Hepatic stellate cell (primary cell): ENCODE measurements around the gene SERTAD4.
"Not testable (repeated sequence)": the region's sequence is repeated elsewhere in the genome, so short reads cannot be mapped to it uniquely, and the experiment has no call there.

Experiments
- DNase-seq: peaks from one replicate; pipeline ENCODE4 v3.0.0; 2011; ENCODE audit warnings: low spot score

The SERTAD4 gene

DNA sequence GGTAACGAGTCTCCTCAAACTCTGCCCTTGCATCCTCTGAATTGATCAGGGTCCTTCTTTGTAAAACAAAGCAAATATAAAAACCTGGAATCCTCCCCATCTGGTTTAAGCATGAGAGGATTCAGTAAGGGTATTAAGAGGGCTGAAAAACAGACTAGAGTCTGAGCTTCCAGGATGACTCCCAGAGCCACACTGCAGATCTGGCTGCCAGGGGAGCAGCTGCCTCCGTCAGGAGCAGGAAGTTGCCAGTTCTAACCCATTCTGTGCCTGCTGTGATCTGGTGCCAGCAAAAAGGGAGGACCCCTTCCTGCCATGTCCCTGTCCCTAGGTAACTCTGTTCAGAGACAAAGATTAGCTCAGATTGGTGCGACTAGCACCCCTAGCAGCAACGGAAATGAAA is 27.5 kb downstream of the SERTAD4 start:
- no peak for DNase-seq

DNA sequence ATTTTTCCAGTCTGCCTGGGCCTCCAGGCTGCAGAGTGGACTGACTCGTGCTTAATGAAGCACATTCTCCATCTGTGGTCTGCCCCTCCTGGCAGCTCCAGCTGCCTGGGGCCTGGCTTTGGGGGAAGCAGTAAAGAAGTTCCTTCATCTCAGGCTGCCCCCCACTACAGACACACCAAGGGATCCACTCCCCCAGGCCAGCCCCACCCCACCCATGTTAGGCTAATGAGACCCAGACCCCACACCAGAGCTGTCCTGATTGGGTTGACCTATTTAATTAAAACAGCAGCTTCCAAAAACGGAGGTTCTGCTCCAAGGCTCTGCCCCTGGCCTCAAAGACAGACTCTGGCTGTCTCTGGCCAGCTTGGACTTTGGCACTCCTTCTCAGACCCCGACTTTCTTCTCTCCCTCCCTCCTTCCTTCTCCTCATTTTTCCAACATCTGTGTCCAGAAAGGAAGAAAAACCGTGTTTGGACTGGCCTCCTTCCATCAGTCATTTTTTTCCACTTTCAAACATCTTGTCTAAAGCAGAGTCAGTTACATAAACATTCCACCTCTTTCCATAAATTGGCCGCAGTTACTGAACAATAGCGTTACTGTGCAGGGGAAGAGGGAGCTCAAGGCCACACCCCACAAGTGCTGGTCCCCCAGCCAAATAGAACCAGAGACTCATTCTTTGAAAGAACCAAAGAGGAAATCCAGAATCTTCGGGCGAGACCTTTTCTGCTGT is 29.7 kb downstream of the SERTAD4 start:
- peak; percentile 60 for DNase-seq

DNA sequence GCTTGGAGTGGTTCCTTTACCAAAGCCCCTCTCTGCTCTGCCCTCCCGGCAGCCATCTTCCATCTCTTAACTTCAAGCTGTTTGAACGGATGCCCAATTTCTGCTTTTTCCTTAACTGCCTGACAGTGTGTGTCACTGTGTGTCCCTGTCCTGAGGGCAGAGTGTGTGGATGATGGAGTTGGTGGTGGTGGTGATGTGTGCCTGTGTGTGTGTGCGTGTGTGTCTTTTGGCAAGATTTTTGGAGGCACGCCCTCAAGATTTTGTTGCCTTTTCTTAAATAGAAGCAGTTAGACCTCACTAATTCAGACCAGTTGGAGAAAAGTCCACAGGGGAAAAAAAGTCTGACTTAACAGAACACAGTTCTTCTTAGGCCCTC is 30.3 kb downstream of the SERTAD4 start:
- DNase-seq: no peak

DNA sequence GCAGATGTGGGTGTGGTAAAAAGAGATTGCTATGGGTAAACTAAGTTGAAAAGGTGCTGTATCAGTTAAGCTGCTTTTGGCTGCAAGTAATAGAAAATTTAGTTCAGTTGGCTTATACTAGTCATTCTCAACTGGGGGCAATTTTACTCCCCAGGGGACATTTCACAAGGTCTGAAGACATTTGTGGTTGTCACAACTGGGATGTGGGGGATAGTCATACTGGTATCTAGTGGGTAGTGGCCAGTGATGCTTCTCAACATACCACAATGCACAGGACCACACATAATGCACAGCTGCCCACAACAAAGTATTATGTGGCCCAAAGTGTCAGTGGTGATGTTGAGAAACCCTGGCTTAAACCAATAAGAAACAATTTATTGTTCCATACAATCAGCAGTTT is 31.4 kb downstream of the SERTAD4 start:
- DNase-seq: no peak

DNA sequence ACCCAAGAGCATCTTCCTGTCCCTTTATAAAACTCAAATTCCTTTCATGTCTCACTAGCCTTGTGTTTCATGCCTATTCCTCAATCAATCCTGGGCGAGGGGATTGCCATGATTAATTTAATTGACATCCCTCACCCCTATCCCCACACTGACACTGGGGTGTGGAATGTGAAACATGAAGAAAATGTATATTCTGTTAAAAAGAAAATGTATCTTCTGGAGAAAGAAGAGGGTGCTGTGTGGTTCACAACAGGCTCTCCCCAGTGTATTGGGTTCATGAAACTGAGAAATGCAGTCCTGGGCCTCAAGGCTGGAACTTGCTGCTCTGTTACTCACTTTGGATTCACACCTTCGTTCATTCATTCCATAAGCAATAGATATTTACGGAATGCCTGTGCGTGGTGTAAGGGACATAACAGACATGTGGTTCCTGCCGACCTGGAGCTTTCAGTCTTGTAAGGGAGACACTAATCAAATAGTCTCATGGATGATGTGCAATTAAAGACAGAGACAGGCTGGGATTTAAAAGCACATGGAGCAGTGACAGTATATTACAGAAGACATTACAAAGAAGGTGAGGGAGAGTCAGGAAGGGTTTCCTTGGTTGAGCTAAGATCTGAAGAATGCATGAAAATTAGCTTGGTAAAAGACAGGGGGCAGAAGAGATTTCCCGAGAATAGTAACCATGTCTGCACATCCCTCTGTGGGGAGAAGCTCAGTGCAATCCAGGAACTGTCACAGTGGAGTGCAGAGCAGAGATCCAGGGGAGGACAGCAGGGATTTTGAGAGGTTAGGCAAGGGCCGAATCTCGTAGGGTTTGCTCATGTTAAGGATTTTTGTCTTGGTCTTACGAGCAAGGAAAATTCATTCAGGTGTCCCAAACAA is 32.1 kb downstream of the SERTAD4 start:
- DNase-seq: peak; percentile 53

DNA sequence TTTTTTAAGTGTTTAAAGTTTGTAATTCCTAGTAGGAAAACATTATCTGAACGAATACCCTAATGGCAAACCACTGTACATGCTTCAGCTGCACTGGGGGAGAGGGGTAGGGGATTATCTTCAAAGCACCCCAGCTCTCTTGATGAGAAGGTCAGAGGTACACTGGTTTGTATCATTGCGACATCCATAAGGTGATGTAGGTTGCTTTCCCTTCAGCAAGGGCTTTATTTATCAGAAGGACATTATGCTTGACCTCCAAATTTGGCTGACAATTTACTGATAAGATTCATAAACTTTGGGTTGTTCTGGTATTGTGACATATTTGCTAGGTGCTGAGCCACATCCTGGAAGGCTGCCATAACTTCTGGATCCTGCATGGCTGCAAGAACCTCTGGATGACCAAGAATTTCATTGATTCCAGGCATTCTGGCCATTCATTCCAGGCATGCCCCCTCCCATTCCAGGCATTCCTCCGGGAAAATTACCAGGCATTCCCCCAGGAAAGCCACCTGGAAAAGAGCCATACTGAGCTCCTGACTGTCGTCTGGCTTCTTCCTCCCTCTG is 32.9 kb downstream of the SERTAD4 start:
- DNase-seq: not testable (repeated sequence)

DNA sequence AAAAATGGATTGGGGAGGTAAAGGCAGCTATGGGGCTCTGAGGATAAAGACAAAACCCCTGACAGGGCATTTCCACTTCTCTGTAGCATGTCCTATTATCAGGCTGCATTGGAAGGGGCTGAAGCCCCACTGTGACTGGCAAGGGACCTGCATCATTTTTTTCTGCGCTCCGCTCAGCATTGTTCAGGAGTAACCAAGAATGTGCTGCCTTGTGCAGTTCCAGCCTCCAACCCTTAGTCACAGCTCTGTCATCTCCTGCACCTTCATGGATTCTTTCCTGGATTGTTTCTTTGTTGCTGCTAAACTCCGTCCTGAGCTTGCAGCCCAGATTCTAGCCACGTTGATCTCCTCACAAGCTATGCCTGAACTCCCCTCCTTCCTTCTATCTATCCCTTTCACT is 37.4 kb downstream of the SERTAD4 start:
- no peak for DNase-seq

DNA sequence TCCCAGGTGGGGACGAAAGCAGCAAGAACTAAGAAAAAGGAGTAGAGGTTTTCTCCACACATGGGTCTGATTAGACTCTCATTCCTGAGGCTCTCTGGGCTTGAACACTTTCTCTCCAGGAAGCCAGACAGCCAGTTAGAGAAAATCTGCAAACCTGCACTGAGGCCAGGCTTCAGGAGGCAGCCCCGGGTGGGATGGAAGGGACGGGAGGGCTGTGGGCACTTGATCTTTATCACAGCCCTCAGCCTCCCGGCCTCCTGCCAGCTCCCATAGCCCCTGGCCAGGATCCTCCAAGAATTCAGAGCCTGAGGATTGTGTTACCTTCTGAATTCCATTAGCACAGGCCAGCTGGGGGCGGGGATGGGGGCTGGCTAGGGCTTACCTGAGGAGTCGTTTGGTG is 40.1 kb downstream of the SERTAD4 start:
- DNase-seq: no peak

DNA sequence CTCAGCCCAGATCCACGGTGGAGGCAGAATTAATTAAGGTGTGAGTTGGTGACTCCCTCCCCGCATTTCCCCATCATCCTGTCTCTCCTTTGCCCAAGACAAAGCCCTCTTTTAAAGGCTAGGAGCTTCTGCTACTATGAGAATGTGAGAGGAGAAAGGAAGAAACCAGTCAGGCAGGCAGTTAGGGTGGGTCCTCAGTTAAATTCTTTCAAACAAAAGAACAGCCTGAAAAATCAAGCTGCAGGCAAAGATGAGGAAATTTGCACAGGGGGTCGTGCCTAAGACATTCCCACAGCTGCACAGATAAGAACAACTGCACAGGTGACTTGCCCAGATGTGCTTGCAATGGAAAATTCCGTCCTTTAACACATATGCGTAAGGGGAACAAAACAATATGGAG is 47.6 kb downstream of the SERTAD4 start:
- no peak for DNase-seq

DNA sequence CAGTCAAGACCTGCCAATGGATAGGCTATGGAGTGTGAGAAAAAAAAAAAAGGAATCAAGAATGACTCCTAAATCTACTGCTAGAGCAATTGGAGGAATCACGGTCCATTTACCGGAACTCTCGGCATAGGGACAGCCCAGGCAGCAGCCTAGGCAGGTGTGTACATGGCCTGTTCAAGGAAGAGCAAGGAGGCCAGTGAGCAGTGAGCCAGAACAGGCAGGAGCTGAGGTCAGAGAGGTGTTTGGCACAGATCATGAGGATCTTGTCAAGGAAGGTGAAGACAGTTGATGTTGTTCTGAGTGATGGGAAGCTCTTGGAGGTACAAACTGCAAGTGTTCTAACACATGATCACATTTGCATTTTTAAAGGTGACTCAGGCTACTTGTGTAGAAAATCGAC is 55.5 kb downstream of the SERTAD4 start:
- DNase-seq: no peak

DNA sequence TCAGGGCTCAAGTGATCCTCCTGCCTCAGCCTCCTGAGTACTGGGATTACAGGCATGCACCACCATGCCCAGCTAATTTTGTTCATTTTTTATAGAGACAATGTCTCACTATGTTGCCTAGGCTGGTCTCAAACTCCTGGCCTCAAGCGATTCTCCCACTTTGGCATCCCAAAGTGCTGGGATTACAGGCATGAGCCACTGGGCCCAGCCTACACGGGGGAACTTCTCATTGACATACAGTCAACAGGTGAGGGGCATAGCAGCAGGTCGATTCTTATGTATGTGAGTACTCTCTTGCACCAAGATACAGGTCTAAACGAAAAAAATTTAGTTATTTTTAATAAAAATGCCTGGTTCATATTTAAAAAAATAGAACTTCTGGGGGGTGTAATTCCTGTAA is 56.7 kb downstream of the SERTAD4 start:
- DNase-seq: no peak

DNA sequence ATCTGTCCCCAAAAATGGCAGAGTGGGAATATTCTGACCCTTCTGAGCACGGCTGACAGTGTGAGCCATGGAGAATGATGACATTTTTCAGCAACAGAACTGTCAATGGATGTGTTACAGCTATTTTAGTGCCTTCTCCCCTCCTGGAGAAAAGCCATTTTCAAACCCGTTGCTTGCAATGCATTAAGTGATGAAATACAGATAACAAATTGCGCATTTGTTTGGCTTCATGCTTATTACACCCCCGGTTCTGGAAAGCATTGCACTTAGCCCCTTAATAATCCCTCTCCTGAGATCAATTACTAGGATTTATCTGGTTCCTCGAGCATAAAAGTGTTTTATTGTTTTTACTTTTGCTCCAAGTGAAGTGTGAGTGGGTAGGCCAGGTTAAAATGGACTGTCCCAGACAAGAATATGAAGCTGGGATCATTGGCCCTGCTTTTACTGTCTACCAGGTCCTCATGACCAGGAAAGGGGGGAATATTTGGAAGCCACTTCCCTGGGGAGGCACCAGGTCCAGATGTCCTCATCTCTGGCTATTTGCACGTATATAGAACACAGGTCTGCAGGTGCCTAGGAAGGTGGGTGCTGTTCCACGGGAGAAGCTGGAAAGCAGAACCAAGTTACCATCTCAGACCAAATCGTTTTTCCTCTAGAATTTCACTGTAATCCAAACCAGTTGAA is 58.6 kb downstream of the SERTAD4 start:
- DNase-seq: no peak

DNA sequence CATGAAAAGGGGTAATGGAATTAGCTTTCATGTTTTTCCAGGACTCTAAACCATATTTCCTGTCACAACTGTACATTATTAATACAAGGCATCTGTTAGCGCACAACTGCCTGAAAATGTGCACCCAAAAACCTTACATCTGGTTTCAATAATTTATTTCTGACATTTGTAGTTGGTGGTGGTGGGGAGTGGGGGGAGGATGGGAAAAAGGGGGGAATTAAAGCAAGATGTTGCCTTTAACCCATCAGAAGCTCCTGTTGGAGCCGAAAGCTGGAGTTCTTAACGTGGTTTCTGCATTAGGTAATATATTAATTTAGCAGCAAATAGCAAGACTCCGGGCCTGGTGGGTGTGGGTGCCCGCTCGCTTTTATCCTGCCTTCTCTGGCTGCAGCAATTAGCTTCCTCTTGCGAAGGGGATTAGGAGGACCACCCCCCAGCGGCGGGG is 59.2 kb downstream of the SERTAD4 start:
- no peak for DNase-seq

DNA sequence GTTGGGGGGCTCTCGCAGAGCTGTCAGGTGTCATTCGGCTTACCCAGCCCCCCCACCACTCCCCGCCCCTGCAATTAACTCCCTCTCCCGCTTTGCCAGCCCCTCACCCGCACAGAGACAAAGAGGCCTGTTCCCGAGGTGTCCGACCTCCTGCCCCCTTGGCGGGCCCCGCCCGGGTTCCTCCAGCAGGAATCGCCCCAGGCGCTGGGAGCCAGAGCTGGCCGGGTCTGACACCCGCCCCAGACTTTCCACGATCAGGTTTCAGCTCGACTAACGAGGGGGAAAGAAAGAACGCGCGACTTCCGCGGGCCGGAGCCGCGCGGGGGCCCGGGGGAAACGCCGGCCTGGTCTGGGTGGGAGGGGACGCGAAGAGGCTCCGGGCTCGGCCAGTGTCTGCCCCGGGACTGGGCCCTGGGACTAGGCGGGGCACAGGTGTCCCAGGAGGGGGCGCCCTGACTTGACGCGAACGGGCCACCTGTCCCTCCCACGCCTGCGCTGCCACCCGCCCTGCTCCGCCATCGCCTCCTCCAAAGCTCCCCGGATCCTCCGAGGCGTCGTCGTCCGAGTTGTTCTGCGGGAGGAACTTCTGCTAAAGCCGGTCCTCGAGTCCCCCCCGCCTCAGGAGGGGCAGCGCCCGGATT is 59.8 kb downstream of the SERTAD4 start:
- peak; percentile 25 for DNase-seq

DNA sequence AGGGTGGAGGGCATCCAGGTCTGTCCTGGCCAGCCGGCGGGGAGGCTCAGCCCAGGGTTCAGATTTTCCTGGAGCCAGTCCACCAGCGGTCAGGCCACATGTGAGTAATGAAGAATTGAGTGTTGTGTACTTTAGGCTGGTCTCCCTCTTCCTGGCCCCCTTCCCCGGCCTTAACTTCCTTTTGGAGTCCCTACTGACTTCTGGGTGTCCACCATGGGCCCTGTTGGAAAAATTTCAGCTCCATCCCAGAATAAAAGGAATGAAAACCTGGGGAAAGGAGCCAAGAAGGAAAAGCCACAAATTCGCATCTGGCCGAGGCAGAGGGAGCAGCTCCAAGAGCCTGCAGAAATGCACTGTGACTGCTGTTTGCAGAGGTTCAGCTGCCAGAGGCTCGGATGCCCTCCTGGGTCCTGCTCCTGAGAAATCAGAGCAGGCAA is 60.6 kb downstream of the SERTAD4 start:
- no peak for DNase-seq

DNA sequence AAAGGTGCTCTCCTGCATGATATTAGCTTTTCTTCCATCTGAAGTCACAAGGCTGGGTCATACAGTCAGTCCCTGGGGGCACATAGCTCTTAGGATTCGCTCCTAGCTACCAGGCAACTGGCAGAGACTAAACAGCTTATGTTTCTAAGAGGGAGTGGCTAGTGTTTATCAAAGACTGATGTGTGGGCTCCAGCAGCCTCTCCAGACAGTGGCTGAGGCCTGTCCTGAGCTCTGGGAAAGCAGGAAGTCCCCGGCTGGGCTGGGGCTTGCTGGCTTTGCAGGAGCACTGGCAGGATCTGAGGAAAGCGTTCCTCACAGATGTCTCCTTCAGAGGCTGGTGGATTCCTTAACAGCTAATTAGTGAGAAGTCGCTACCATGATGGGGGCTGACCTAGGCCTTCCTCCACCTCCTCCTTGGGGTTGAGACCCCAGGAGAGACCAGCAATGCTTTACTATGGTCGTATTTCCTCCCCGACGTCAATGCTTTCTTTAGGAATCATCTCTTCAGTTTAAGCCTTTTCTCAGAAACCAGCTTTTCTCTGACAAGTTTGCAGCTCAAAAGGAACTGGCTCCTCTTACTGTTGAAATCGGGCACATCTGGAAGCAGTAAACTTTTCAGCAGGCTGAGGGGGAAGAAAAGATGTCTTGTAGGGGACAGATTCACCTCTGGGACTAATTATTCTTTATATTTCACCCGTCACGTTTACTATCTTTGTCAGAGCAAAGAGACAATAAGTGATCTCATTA is 62.6 kb downstream of the SERTAD4 start:
- DNase-seq: peak; percentile 53
